Stomach (tissue), 9 donors: ENCODE measurements around the gene SORCS2. TPM values are rescaled to one million over a fixed set of nuclear protein-coding genes. Genes with fewer than 3 reads are reported as not detected.

Source experiments
- DNase-seq, 2 donors: peaks; one replicate each; pipeline versions ENCODE4 v3.0.0 to v3.0.0-alpha.2; 2013 to 2019
- H3K27ac ChIP-seq, 5 donors: fragments of 200-600 bp in 4 of 5; sonication (generic) in 4 of 5; one replicate each; pipeline ENCODE4 v1.5.1; 2013 to 2019; ENCODE audit warnings: mild to moderate bottlenecking in 1 of 5, moderate library complexity in 1 of 5
- H3K27me3 ChIP-seq, 3 donors: fragments of 200-600 bp; sonication (generic); one replicate each; pipeline ENCODE4 v1.5.1; 2017 to 2019; ENCODE audit warnings: mixed run types in 1 of 3
- H3K36me3 ChIP-seq, 4 donors: fragments of 200-600 bp; sonication (generic); 1 replicate in 3 of 4; 2 replicates in 1 of 4; pipeline ENCODE4 v1.5.1; 2016 to 2019
- H3K4me1 ChIP-seq, 4 donors: fragments of 200-600 bp; sonication (generic); one replicate each; pipeline ENCODE4 v1.5.1; 2016 to 2019
- H3K4me3 ChIP-seq, 4 donors: fragments of 200-600 bp; sonication (generic) in 3 of 4; one replicate each; pipeline ENCODE4 v1.5.1; 2016 to 2019; ENCODE audit warnings: mild to moderate bottlenecking in 1 of 4
- H3K9me3 ChIP-seq, 4 donors: fragments of 200-600 bp; sonication (generic); one replicate each; pipeline ENCODE4 v1.5.1; 2016 to 2019
- CTCF ChIP-seq, 7 experiments: fragments of 450-650 bp in 4 of 7; fragments of 200-600 bp in 3 of 7; sonication (generic) in 3 of 7; IDR thresholded peaks; one replicate each; pipeline ENCODE4 v1.5.1; 2016 to 2019; ENCODE audit warnings: antibody characterized with exemption in 7 of 7, control low read depth in 2 of 7, mild to moderate bottlenecking in 1 of 7
- EP300 ChIP-seq: sonication (generic); formaldehyde crosslinking; IDR thresholded peaks from one replicate; pipeline ENCODE4 v1.6.1; 2017; ENCODE audit warnings: antibody characterized with exemption
- POLR2A ChIP-seq, 4 donors: fragments of 450-650 bp; IDR thresholded peaks; one replicate each; pipeline ENCODE4 v1.6.1; 2016; ENCODE audit warnings: antibody characterized with exemption in 4 of 4, control low read depth in 2 of 4, mild to moderate bottlenecking in 1 of 4, moderate library complexity in 1 of 4
- POLR2AphosphoS5 ChIP-seq, 3 donors: sonication (generic); formaldehyde crosslinking; IDR thresholded peaks; one replicate each; pipeline ENCODE4 v1.6.1; 2016; ENCODE audit warnings: antibody characterized with exemption in 3 of 3
- WGBS, 5 donors: extraction: QIAGEN DNeasy Blood & Tissue Kit in 3 of 5; methylation state at CpG; one replicate each; pipeline versions ENCODE4 v1.1.5 to v1.1.7; 2013 to 2018; 5-methylcytosine and 5-hydroxymethylcytosine counted together
- intact Hi-C: fragments of 100-400 bp; cut with DNase I; formaldehyde crosslinking; loops from one replicate; pipeline ENCODE4 v1.15.1; 2023; ENCODE audit warnings: low total_unique reads
- polyA plus RNA-seq, 3 donors: library from polyadenylated mRNA; stranded (reverse); fragments of 200-250 nt; gene quantifications; one replicate each; pipeline ENCODE4 v1.2.3, GENCODE V29; 2013
- total RNA-seq, 5 donors: library from RNA; depleted of rRNA; stranded (reverse); fragments of >200 nt; gene quantifications; one replicate each; pipeline versions ENCODE4 v1.1.0 to v1.2.3, GENCODE V29; 2014 to 2016
- donor health status: healthy with polysubstance abuse.
- donor health status: Bipolar disorder and iron deficiency.
- donor health status: healthy.

Gene SORCS2
- total and polyA plus RNA-seq, 8 donors, result under 0.01 to 13.0 (median 0.50) TPM; not detected in 1

- no peak overlapping the region for H3K4me3 ChIP-seq
- DNase-seq, result no peak
- H3K4me1 ChIP-seq, result peaks cover 0 to 2% (median 0%) of the 10 kb centered on the region in 4 donors
- WGBS, 5 donors, result 78 to 94% (median 83%) methylated on average over 7 to 8 of the region's 8 CpGs
- no peaks in the 10 kb centered on the region for H3K9me3 ChIP-seq
- intact Hi-C loops, result no loop called here
- H3K27ac ChIP-seq, result no peak overlapping the region
- H3K27me3 ChIP-seq, result peaks cover 0 to 44% (median 10%) of the 10 kb centered on the region in 3 donors
- no peaks in the 10 kb centered on the region for H3K36me3 ChIP-seq
- no peak for TF ChIP-seq EP300
These were observed 108.4 kb downstream of the SORCS2 start for GRCh38 chr4:7300711-7301095.

- no peak overlapping the region for H3K27ac ChIP-seq
- TF ChIP-seq EP300, result no peak
- TF ChIP-seq POLR2A (IDR thresholded peaks at IDR 0.05), result no peak
- TF ChIP-seq POLR2AphosphoS5 (IDR thresholded peaks at IDR 0.05), result no peak
- TF ChIP-seq CTCF (IDR thresholded peaks at IDR 0.05), result no peak
These were observed 108.9 kb downstream of the SORCS2 start for GRCh38 chr4:7301126-7301785.

GRCh38 chr4:7301846-7302630, 109.7 kb downstream of the SORCS2 start:
- Histone ChIP-seq H3K4me1 (no peaks in the 10 kb centered on the region), H3K9me3 (no peaks in the 10 kb centered on the region), H3K27ac (no peak overlapping the region), H3K4me3 (no peak overlapping the region), H3K27me3 (peaks cover 0 to 44% (median 10%) of the 10 kb centered on the region in 3 donors), H3K36me3 (no peaks in the 10 kb centered on the region)
- no peak for TF ChIP-seq POLR2AphosphoS5 (IDR thresholded peaks at IDR 0.05)
- no peak for TF ChIP-seq CTCF (IDR thresholded peaks at IDR 0.05)
- no peak for TF ChIP-seq EP300
- no peak for TF ChIP-seq POLR2A (IDR thresholded peaks at IDR 0.05)
- intact Hi-C loops, result no loop called here
- 81 to 88% (median 87%) methylated on average over 18 to 20 of the region's 20 CpGs for WGBS, 5 donors
- DNase-seq, result no peak

More at GRCh38 chr4:7301126-7301785, 108.9 kb downstream of the SORCS2 start:
- Histone ChIP-seq H3K36me3 (no peaks in the 10 kb centered on the region), H3K4me3 (no peak overlapping the region), H3K27me3 (peaks cover 0 to 44% (median 10%) of the 10 kb centered on the region in 3 donors), H3K9me3 (no peaks in the 10 kb centered on the region), H3K4me1 (no peaks in the 10 kb centered on the region)
- no peak for DNase-seq
- intact Hi-C loops, result no loop called here
- 70 to 78% (median 73%) methylated on average over 17 of the region's 17 CpGs for WGBS, 5 donors

- no peak overlapping the region for H3K27ac ChIP-seq
- TF ChIP-seq CTCF (IDR thresholded peaks at IDR 0.05) (no peak), EP300 (no peak), POLR2A (IDR thresholded peaks at IDR 0.05) (no peak), POLR2AphosphoS5 (IDR thresholded peaks at IDR 0.05) (no peak)
- 60 to 87% (median 76%) methylated on average over 22 of the region's 22 CpGs for WGBS, 5 donors
These were observed 110.6 kb downstream of the SORCS2 start for GRCh38 chr4:7302781-7303404.

More at GRCh38 chr4:7302781-7303404, 110.6 kb downstream of the SORCS2 start:
- DNase-seq, result no peak
- intact Hi-C loops, result no loop called here
- Histone ChIP-seq H3K4me3 (no peak overlapping the region), H3K9me3 (no peaks in the 10 kb centered on the region), H3K4me1 (no peaks in the 10 kb centered on the region), H3K36me3 (no peaks in the 10 kb centered on the region), H3K27me3 (peaks cover 0 to 42% (median 10%) of the 10 kb centered on the region in 3 donors)
